ENCODE measurements around the gene HACL1. TPM values are rescaled to one million over a fixed set of nuclear protein-coding genes. Genes with fewer than 3 reads are reported as not detected.
A peak's percentile ranks its signal among the peaks of the same experiment; 100 is the strongest.

The HACL1 gene
- polyA plus RNA-seq, 1 experiment, result 32.4 TPM

DNA sequence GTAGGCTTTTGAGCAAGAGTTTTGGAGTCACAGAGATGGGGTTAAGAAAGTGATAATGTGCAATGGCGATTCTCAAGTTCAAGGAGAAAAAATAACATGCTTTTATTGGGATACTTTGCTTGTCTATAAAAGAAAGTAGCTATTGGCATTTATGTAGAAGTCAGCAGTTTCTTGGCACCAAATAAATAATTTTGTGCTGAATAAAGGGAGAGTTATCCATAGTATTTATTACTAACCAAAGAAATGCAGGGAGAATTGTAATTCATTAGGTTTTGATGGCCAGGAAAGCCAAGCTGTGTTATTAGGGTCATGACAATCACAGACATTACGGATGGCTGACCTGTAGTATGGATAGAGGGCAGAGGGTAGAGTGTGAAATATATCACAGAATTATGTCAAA is 33.3 kb upstream of the HACL1 start:
- DNase-seq (ENCODE audit: low read depth), result peak; percentile 34
- H3K4me3 ChIP-seq (ENCODE audit: low read depth, low read length), result no peak overlapping the region
- H3K36me3 ChIP-seq (ENCODE audit: control insufficient read depth, insufficient read depth, low read length), result no peaks in the 10 kb centered on the region
- no peaks in the 10 kb centered on the region for H3K27me3 ChIP-seq (ENCODE audit: control insufficient read depth, insufficient read depth, low read length)
- CTCF ChIA-PET, result interaction anchor here (1.0 to 7.9 kb wide), 6 partner anchors 11 to 630 kb away, joined by 3 to 57 read pairs (median 4); partner anchors contain the start of genes ANKRD28 and DPH3
- POLR2A ChIA-PET, result interaction anchor here (0.6 to 1.2 kb wide), 3 partner anchors 11 to 163 kb away, joined by 3 to 7 read pairs (median 3); partner anchors contain the start of gene ANKRD28
- TF ChIP-seq, protein P1, sequence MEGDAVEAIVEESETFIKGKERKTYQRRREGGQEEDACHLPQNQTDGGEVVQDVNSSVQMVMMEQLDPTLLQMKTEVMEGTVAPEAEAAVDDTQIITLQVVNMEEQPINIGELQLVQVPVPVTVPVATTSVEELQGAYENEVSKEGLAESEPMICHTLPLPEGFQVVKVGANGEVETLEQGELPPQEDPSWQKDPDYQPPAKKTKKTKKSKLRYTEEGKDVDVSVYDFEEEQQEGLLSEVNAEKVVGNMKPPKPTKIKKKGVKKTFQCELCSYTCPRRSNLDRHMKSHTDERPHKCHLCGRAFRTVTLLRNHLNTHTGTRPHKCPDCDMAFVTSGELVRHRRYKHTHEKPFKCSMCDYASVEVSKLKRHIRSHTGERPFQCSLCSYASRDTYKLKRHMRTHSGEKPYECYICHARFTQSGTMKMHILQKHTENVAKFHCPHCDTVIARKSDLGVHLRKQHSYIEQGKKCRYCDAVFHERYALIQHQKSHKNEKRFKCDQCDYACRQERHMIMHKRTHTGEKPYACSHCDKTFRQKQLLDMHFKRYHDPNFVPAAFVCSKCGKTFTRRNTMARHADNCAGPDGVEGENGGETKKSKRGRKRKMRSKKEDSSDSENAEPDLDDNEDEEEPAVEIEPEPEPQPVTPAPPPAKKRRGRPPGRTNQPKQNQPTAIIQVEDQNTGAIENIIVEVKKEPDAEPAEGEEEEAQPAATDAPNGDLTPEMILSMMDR (IDR thresholded peaks at IDR 0.05; ENCODE audit: insufficient read depth, low read depth, low read length), result no peak

DNA sequence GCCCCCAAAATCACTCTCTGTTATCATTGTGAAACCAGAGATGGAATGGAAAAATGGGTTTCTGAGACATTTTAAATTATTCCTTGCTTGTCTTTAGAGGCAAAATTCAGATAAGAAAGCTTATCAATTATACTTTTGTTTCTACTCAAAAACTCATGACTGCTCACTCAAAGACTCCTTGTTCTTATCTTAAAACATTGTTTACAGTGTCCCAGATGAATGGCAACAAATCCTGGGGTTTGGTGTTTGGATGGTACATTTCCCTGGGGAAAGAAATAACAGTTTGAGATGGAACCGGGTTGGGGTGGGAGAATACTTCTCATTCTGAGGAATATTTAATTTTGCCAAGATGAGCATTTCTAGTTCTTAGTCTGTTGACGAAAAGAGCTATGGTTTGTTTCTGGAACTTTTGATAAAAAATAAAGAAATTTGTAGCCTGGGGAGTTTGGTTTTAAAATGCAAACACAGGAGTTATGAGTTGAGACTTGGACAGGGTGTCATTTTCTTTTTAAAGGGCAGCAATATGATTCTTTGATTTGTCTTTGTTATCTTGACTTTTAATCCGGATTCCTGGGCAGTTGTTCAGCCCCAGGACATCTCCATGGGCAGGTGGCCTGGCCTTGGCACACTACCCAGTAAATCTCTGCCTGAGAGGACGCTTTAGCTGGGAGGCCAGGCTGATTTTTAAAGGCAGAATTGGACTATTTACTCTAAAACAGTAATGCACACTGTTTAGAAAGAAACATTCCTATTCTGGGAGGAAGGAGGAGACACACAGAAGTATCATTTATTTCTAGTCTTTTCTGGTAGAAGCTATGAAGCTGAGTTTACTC is 32.6 kb upstream of the HACL1 start:
- ChIA-PET CTCF (interaction anchor here (0.8 to 7.9 kb wide), 7 partner anchors 12 to 179 kb away, joined by 3 to 57 read pairs (median 4); partner anchors contain the start of gene ANKRD28), POLR2A (no interaction called here)
- Histone ChIP-seq H3K4me3 (ENCODE audit: low read depth, low read length) (no peak overlapping the region), H3K36me3 (ENCODE audit: control insufficient read depth, insufficient read depth, low read length) (no peaks in the 10 kb centered on the region), H3K27me3 (ENCODE audit: control insufficient read depth, insufficient read depth, low read length) (no peaks in the 10 kb centered on the region)
- no peak for DNase-seq (ENCODE audit: low read depth)
- TF ChIP-seq, protein P1 (IDR thresholded peaks at IDR 0.05; ENCODE audit: insufficient read depth, low read depth, low read length), result no peak

DNA sequence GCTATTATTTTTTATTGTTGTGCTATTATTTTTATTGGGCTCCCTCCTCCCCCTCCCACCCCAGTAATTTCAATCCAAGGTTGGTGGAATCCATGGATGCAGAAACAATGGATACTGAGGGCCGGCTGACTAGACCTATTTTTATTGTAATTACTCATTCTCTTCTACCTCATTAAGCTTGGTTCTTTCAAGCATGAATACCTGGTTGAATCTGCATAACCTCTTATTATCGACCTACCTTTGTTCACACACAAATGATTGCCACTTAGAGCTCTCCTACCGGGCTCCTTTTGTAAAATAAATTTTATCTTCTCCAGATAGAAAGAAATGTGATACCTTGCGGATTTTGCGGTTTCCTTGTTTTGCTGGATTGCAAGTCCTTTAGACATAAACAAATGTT is 31.8 kb upstream of the HACL1 start:
- Histone ChIP-seq H3K36me3 (ENCODE audit: control insufficient read depth, insufficient read depth, low read length) (no peaks in the 10 kb centered on the region), H3K27me3 (ENCODE audit: control insufficient read depth, insufficient read depth, low read length) (no peaks in the 10 kb centered on the region), H3K4me3 (ENCODE audit: low read depth, low read length) (no peak overlapping the region)
- DNase-seq (ENCODE audit: low read depth), result no peak
- ChIA-PET POLR2A (no interaction called here), CTCF (interaction anchor here (0.8 to 7.9 kb wide), 3 partner anchors 161 to 179 kb away, joined by 3 to 57 read pairs (median 4); no protein-coding TSS in a partner anchor)
- TF ChIP-seq, protein P1 (IDR thresholded peaks at IDR 0.05; ENCODE audit: insufficient read depth, low read depth, low read length), result no peak

DNA sequence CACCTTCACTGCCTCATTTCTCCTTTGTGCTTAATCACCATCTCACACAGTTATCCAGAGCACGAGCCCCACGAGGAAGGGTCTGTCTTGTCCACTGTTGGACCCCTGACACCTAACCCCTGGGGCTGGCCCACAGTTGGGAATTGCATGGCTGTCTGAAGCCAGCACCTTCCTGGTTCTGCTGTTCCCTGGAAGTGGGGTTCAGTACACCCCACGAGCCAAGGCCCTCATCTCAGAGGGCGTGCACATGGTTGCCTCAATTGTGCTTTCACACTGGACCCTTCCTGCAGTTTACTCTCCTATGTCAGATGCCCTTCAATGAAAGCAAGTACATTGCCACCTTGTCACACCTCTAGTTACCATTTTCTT is 30.8 kb upstream of the HACL1 start:
- ChIA-PET POLR2A (no interaction called here), CTCF (interaction anchor here (7.9 kb wide), 1 partner anchor 180 kb away, joined by 57 read pairs; no protein-coding TSS in a partner anchor)
- H3K36me3 ChIP-seq (ENCODE audit: control insufficient read depth, insufficient read depth, low read length), result no peaks in the 10 kb centered on the region
- no peak overlapping the region for H3K4me3 ChIP-seq (ENCODE audit: low read depth, low read length)
- DNase-seq (ENCODE audit: low read depth), result no peak
- no peaks in the 10 kb centered on the region for H3K27me3 ChIP-seq (ENCODE audit: control insufficient read depth, insufficient read depth, low read length)
- TF ChIP-seq, protein P1 (IDR thresholded peaks at IDR 0.05; ENCODE audit: insufficient read depth, low read depth, low read length), result no peak

DNA sequence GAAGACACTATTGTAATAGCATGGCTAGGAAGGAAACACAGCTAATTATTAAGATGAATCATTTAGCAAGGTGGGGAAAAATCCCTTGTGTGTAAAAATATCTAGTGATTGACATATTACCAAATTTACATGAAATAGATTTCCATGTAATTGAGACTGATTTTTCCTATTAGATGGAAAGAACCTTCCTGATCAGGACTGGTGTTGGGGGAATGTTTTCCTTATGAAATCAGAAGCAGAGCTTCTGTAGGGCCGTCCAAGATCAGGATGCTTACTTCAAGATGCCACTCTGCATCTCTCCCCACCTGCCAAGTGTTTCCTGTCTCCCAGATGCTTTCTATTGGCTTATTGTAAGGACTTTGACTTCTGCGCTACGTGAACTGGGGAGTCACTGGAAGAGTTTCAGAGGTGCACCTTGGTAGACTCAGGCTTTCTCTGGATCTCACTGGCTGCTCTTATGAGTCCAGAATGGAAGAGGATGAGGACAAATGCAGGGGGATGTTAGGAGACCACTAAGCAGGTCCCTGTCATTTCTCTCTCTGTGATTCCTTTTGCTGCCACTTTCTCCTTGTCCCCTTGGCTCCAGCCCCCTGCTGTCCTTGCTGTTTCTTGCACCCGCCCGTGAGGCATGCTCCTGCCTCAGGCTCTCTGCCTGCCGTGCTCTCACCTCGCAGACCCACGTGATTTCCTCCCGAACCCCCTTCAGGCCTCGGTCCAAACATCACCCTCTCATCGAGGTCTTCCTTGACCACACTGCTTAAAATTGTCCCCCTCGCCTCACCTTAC is 30.2 kb upstream of the HACL1 start:
- Histone ChIP-seq H3K36me3 (ENCODE audit: control insufficient read depth, insufficient read depth, low read length) (no peaks in the 10 kb centered on the region), H3K4me3 (ENCODE audit: low read depth, low read length) (no peak overlapping the region), H3K27me3 (ENCODE audit: control insufficient read depth, insufficient read depth, low read length) (no peaks in the 10 kb centered on the region)
- TF ChIP-seq, protein P1 (IDR thresholded peaks at IDR 0.05; ENCODE audit: insufficient read depth, low read depth, low read length), result no peak
- ChIA-PET POLR2A (interaction anchor here (1.1 kb wide), 1 partner anchor 30 kb away, joined by 5 read pairs; the partner anchor contains the start of genes BTD and HACL1), CTCF (interaction anchor here (1.0 to 7.9 kb wide), 7 partner anchors 32 to 610 kb away, joined by 3 to 57 read pairs (median 4); no protein-coding TSS in a partner anchor)
- no peak for DNase-seq (ENCODE audit: low read depth)
